Measurements from ENCODE around the gene R3HDM2.
A peak's percentile ranks its signal among the peaks of the same experiment; 100 is the strongest.

R3HDM2 gene

DNA sequence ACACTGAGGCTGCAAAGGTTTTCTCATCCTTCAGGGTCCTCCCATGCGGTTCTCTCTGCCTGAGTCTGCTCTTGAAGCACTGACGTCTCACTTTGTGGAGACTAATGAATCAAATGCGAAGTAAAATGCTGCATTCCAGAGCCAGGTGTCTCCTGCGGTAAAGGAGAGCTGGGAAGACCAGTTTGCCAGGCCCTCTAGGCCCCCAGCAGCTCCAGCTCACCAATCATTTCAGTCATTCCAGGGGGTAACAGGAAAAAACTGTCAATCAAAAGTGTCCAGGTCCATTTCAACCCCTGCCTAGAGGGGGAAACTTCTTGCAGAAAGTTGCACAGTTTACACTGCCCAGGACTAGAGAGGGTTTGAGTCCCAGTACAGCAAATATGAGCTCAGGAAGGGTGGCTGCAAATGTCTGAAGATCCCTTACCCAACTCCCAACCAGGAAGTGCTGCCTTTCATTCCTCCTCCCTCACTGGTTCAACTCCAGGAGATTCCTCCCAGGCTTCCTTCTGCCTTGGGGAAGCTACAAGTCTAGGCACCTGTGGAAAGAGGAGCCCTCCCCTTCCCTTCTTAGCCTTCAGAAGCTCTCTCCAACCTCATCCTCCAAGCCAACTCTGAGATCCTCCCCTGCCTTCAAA lies 217.0 kb downstream of the R3HDM2 start:
- H4K91ac ChIP-seq (ENCODE audit: low read depth, low read length, poor library complexity) = no peak overlapping the region
- H3K27me3 ChIP-seq (ENCODE audit: control insufficient read depth in 3 of 3, insufficient read depth in 3 of 3, low read depth in 1 of 3, low read length in 3 of 3) = peaks cover 31 to 52% (median 43%) of the 10 kb centered on the region in 3 experiments
- H3K4me2 ChIP-seq (ENCODE audit: insufficient read depth, low read length, poor library complexity, severe bottlenecking) = no peak overlapping the region
- no peak overlapping the region for H2BK120ac ChIP-seq (ENCODE audit: low read depth, low read length)
- no peak overlapping the region for H3K27ac ChIP-seq (replicated peaks; ENCODE audit: low read length)
- WGBS, 2 donors (ENCODE audit: extremely low coverage in 2 of 2, insufficient read length in 2 of 2, insufficient replicate concordance in 1 of 2) = no CpG with 5 or more reads among the region's 4 CpGs
- no peak overlapping the region for H2BK15ac ChIP-seq (ENCODE audit: low read length)
- no peak overlapping the region for H2AK5ac ChIP-seq (ENCODE audit: low read depth, low read length)
- H2BK12ac ChIP-seq (ENCODE audit: low read length) = no peak overlapping the region
- no peak overlapping the region for H3K4ac ChIP-seq (ENCODE audit: low read length)
- no peak overlapping the region for H4K8ac ChIP-seq (ENCODE audit: low read depth, low read length)
- no peaks in the 10 kb centered on the region for H3K9me3 ChIP-seq (replicated peaks in 1 of 2; ENCODE audit: control insufficient read depth in 2 of 2, insufficient read depth in 1 of 2, low read depth in 1 of 2, low read length in 2 of 2)
- no peaks in the 10 kb centered on the region for H3K79me1 ChIP-seq (ENCODE audit: low read depth, low read length)
- H3K14ac ChIP-seq (ENCODE audit: low read length) = no peak overlapping the region
- H2AFZ ChIP-seq (ENCODE audit: low read length) = no peak overlapping the region
- no peak overlapping the region for H3K9ac ChIP-seq (ENCODE audit: low read depth, low read length, poor library complexity)
- H3K23ac ChIP-seq (ENCODE audit: low read depth, low read length, poor library complexity) = no peak overlapping the region
- H3K4me1 ChIP-seq (ENCODE audit: control insufficient read depth in 2 of 2, insufficient read depth in 1 of 2, low read depth in 1 of 2, low read length in 2 of 2) = peaks cover 13 to 27% of the 10 kb centered on the region in 2 donors
- peaks cover 28 to 47% of the 10 kb centered on the region in 2 donors for H3K36me3 ChIP-seq (replicated peaks in 1 of 2; ENCODE audit: control insufficient read depth in 2 of 2, insufficient read depth in 2 of 2, low read length in 2 of 2)
- no peak for DNase-seq (ENCODE audit: low spot score)
- no peak overlapping the region for H3K4me3 ChIP-seq (ENCODE audit: low read length in 2 of 2)
- H3K18ac ChIP-seq (ENCODE audit: low read length) = no peak overlapping the region
- H2BK5ac ChIP-seq (ENCODE audit: low read length) = no peak overlapping the region

GRCh38 chr12:57213058-57213715 lies 217.7 kb downstream of the R3HDM2 start:
- Histone ChIP-seq H4K8ac (ENCODE audit: low read depth, low read length) (no peak overlapping the region), H3K9me3 (replicated peaks in 1 of 2; ENCODE audit: control insufficient read depth in 2 of 2, insufficient read depth in 1 of 2, low read depth in 1 of 2, low read length in 2 of 2) (no peaks in the 10 kb centered on the region), H3K27ac (replicated peaks; ENCODE audit: low read length) (no peak overlapping the region), H3K18ac (ENCODE audit: low read length) (no peak overlapping the region), H2AK5ac (ENCODE audit: low read depth, low read length) (no peak overlapping the region), H3K4me3 (ENCODE audit: low read length in 2 of 2) (no peak overlapping the region), H2BK12ac (ENCODE audit: low read length) (no peak overlapping the region), H2BK15ac (ENCODE audit: low read length) (no peak overlapping the region), H4K91ac (ENCODE audit: low read depth, low read length, poor library complexity) (no peak overlapping the region), H3K23ac (ENCODE audit: low read depth, low read length, poor library complexity) (no peak overlapping the region), H3K36me3 (replicated peaks in 1 of 2; ENCODE audit: control insufficient read depth in 2 of 2, insufficient read depth in 2 of 2, low read length in 2 of 2) (peaks cover 32 to 54% of the 10 kb centered on the region in 2 donors), H2BK120ac (ENCODE audit: low read depth, low read length) (no peak overlapping the region), H2BK5ac (ENCODE audit: low read length) (no peak overlapping the region), H2AFZ (ENCODE audit: low read length) (no peak overlapping the region), H3K4ac (ENCODE audit: low read length) (no peak overlapping the region), H3K4me1 (ENCODE audit: control insufficient read depth in 2 of 2, insufficient read depth in 1 of 2, low read depth in 1 of 2, low read length in 2 of 2) (peaks cover 13 to 27% of the 10 kb centered on the region in 2 donors), H3K79me1 (ENCODE audit: low read depth, low read length) (no peaks in the 10 kb centered on the region), H3K27me3 (ENCODE audit: control insufficient read depth in 3 of 3, insufficient read depth in 3 of 3, low read depth in 1 of 3, low read length in 3 of 3) (peaks cover 27 to 45% (median 36%) of the 10 kb centered on the region in 3 experiments), H3K14ac (ENCODE audit: low read length) (no peak overlapping the region), H3K9ac (ENCODE audit: low read depth, low read length, poor library complexity) (no peak overlapping the region), H3K4me2 (ENCODE audit: insufficient read depth, low read length, poor library complexity, severe bottlenecking) (no peak overlapping the region)
- DNase-seq (ENCODE audit: low spot score) = no peak
- no CpG with 5 or more reads among the region's 16 CpGs for WGBS, 2 donors (ENCODE audit: extremely low coverage in 2 of 2, insufficient read length in 2 of 2, insufficient replicate concordance in 1 of 2)

GRCh38 chr12:57212701-57213057 lies 218.2 kb downstream of the R3HDM2 start:
- Histone ChIP-seq H3K4me1 (ENCODE audit: control insufficient read depth in 2 of 2, insufficient read depth in 1 of 2, low read depth in 1 of 2, low read length in 2 of 2) (peaks cover 13 to 26% of the 10 kb centered on the region in 2 donors), H4K91ac (ENCODE audit: low read depth, low read length, poor library complexity) (no peak overlapping the region), H3K27ac (replicated peaks; ENCODE audit: low read length) (no peak overlapping the region), H3K4me3 (ENCODE audit: low read length in 2 of 2) (no peak overlapping the region), H3K18ac (ENCODE audit: low read length) (no peak overlapping the region), H3K27me3 (ENCODE audit: control insufficient read depth in 3 of 3, insufficient read depth in 3 of 3, low read depth in 1 of 3, low read length in 3 of 3) (peaks cover 23 to 40% (median 31%) of the 10 kb centered on the region in 3 experiments), H4K8ac (ENCODE audit: low read depth, low read length) (no peak overlapping the region), H3K23ac (ENCODE audit: low read depth, low read length, poor library complexity) (no peak overlapping the region), H3K14ac (ENCODE audit: low read length) (no peak overlapping the region), H3K79me1 (ENCODE audit: low read depth, low read length) (no peaks in the 10 kb centered on the region), H3K9me3 (replicated peaks in 1 of 2; ENCODE audit: control insufficient read depth in 2 of 2, insufficient read depth in 1 of 2, low read depth in 1 of 2, low read length in 2 of 2) (no peaks in the 10 kb centered on the region), H2BK120ac (ENCODE audit: low read depth, low read length) (no peak overlapping the region), H3K4me2 (ENCODE audit: insufficient read depth, low read length, poor library complexity, severe bottlenecking) (no peak overlapping the region), H2BK12ac (ENCODE audit: low read length) (no peak overlapping the region), H2BK5ac (ENCODE audit: low read length) (no peak overlapping the region), H3K9ac (ENCODE audit: low read depth, low read length, poor library complexity) (no peak overlapping the region), H2BK15ac (ENCODE audit: low read length) (no peak overlapping the region), H3K4ac (ENCODE audit: low read length) (no peak overlapping the region), H2AK5ac (ENCODE audit: low read depth, low read length) (no peak overlapping the region), H2AFZ (ENCODE audit: low read length) (no peak overlapping the region), H3K36me3 (replicated peaks in 1 of 2; ENCODE audit: control insufficient read depth in 2 of 2, insufficient read depth in 2 of 2, low read length in 2 of 2) (peaks cover 35 to 59% of the 10 kb centered on the region in 2 donors)
- no peak for DNase-seq (ENCODE audit: low spot score)
- WGBS, 2 donors (ENCODE audit: extremely low coverage in 2 of 2, insufficient read length in 2 of 2, insufficient replicate concordance in 1 of 2) = no CpG with 5 or more reads among the region's 7 CpGs

GRCh38 chr12:57211791-57212700 lies 218.8 kb downstream of the R3HDM2 start:
- Histone ChIP-seq H3K18ac (ENCODE audit: low read length) (no peak overlapping the region), H2BK12ac (ENCODE audit: low read length) (no peak overlapping the region), H2BK120ac (ENCODE audit: low read depth, low read length) (no peak overlapping the region), H2AFZ (ENCODE audit: low read length) (no peak overlapping the region), H2BK5ac (ENCODE audit: low read length) (no peak overlapping the region), H3K27ac (replicated peaks; ENCODE audit: low read length) (no peak overlapping the region), H3K4me2 (ENCODE audit: insufficient read depth, low read length, poor library complexity, severe bottlenecking) (no peak overlapping the region), H3K79me1 (ENCODE audit: low read depth, low read length) (no peaks in the 10 kb centered on the region), H3K27me3 (ENCODE audit: control insufficient read depth in 3 of 3, insufficient read depth in 3 of 3, low read depth in 1 of 3, low read length in 3 of 3) (peaks cover 17 to 34% (median 25%) of the 10 kb centered on the region in 3 experiments), H3K14ac (ENCODE audit: low read length) (no peak overlapping the region), H3K9me3 (replicated peaks in 1 of 2; ENCODE audit: control insufficient read depth in 2 of 2, insufficient read depth in 1 of 2, low read depth in 1 of 2, low read length in 2 of 2) (no peaks in the 10 kb centered on the region), H3K4me3 (ENCODE audit: low read length in 2 of 2) (no peak overlapping the region), H3K9ac (ENCODE audit: low read depth, low read length, poor library complexity) (peak overlapping the region; percentile 2), H3K23ac (ENCODE audit: low read depth, low read length, poor library complexity) (no peak overlapping the region), H2AK5ac (ENCODE audit: low read depth, low read length) (no peak overlapping the region), H2BK15ac (ENCODE audit: low read length) (no peak overlapping the region), H3K4ac (ENCODE audit: low read length) (no peak overlapping the region), H4K8ac (ENCODE audit: low read depth, low read length) (no peak overlapping the region), H3K36me3 (replicated peaks in 1 of 2; ENCODE audit: control insufficient read depth in 2 of 2, insufficient read depth in 2 of 2, low read length in 2 of 2) (peaks cover 37 to 64% of the 10 kb centered on the region in 2 donors), H4K91ac (ENCODE audit: low read depth, low read length, poor library complexity) (no peak overlapping the region), H3K4me1 (ENCODE audit: control insufficient read depth in 2 of 2, insufficient read depth in 1 of 2, low read depth in 1 of 2, low read length in 2 of 2) (peaks cover 9 to 20% of the 10 kb centered on the region in 2 donors)
- no peak for DNase-seq (ENCODE audit: low spot score)
- WGBS, 2 donors (ENCODE audit: extremely low coverage in 2 of 2, insufficient read length in 2 of 2, insufficient replicate concordance in 1 of 2) = no CpG with 5 or more reads among the region's 27 CpGs
